CD14-positive monocyte (primary cell): ENCODE results near the gene STMN1. TPM values are rescaled to one million over a fixed set of nuclear protein-coding genes. Genes with fewer than 3 reads are reported as not detected.
A peak's percentile ranks its signal among the peaks of the same experiment; 100 is the strongest.

ENCODE experiments used
- DNase-seq, 3 donors: peaks; one replicate each; pipeline ENCODE4 v3.0.0-alpha.2; 2011 to 2022
- H2AFZ ChIP-seq: 2 replicates; pipeline ENCODE4 v1.6.0; 2012; ENCODE audit warnings: mild to moderate bottlenecking, low read depth, low read length, inconsistent platforms; ENCODE audit not compliant: insufficient read depth, poor library complexity, severe bottlenecking
- H3K27ac ChIP-seq, 2 donors: 1 replicate in 1 of 2; 2 replicates in 1 of 2; pipeline ENCODE4 v1.5.1; 2012 to 2013; ENCODE audit warnings: low read length in 2 of 2, control low read depth in 1 of 2, inconsistent platforms in 1 of 2, low read depth in 1 of 2, mild to moderate bottlenecking in 1 of 2
- H3K27me3 ChIP-seq, 2 donors: one replicate each; pipeline versions ENCODE4 v1.6.0 to v1.6.1; 2011 to 2013; ENCODE audit warnings: low read length in 2 of 2; ENCODE audit not compliant: control insufficient read depth in 2 of 2, insufficient read depth in 2 of 2
- H3K36me3 ChIP-seq, 2 donors: replicated peaks in 1 of 2; 1 replicate in 1 of 2; 2 replicates in 1 of 2; pipeline versions ENCODE4 v1.5.1 to v1.6.1; 2012 to 2013; ENCODE audit warnings: low read length in 2 of 2, control low read depth in 1 of 2, inconsistent platforms in 1 of 2, mild to moderate bottlenecking in 1 of 2; ENCODE audit not compliant: insufficient read depth in 2 of 2, control insufficient read depth in 1 of 2
- H3K4me1 ChIP-seq, 2 donors: 1 replicate in 1 of 2; 2 replicates in 1 of 2; pipeline versions ENCODE4 v1.5.1 to v1.6.1; 2012 to 2013; ENCODE audit warnings: low read length in 2 of 2, control low read depth in 1 of 2, inconsistent platforms in 1 of 2, mild to moderate bottlenecking in 1 of 2, moderate library complexity in 1 of 2; ENCODE audit not compliant: insufficient read depth in 2 of 2, control insufficient read depth in 1 of 2
- H3K4me2 ChIP-seq: replicated peaks from 2 replicates; pipeline ENCODE3; 2012; ENCODE audit warnings: low read length, moderate library complexity, mild to moderate bottlenecking; ENCODE audit not compliant: poor library complexity, severe bottlenecking; ENCODE audit errors: extremely low read depth
- H3K4me3 ChIP-seq, 3 experiments: fragments of 200-600 bp in 1 of 3; sonication (generic) in 1 of 3; replicated peaks in 1 of 3; 1 replicate in 2 of 3; 2 replicates in 1 of 3; pipeline ENCODE4 v1.5.1; 2011 to 2013; ENCODE audit warnings: low read length in 3 of 3, mild to moderate bottlenecking in 3 of 3, control low read depth in 2 of 3, low read depth in 2 of 3, inconsistent platforms in 1 of 3, moderate library complexity in 1 of 3
- H3K79me2 ChIP-seq: 2 replicates; pipeline ENCODE4 v1.6.0; 2012; ENCODE audit warnings: mild to moderate bottlenecking, control low read depth, inconsistent platforms, low read length, moderate library complexity; ENCODE audit not compliant: insufficient read depth
- H3K9ac ChIP-seq: 2 replicates; pipeline ENCODE4 v1.6.0; 2017; ENCODE audit warnings: low read length, mild to moderate bottlenecking; ENCODE audit not compliant: insufficient read depth, poor library complexity, severe bottlenecking
- H3K9me3 ChIP-seq, 2 donors: replicated peaks in 1 of 2; 1 replicate in 1 of 2; 2 replicates in 1 of 2; pipeline versions ENCODE4 v1.5.1 to v1.6.1; 2012 to 2013; ENCODE audit warnings: low read length in 2 of 2, control low read depth in 1 of 2; ENCODE audit not compliant: control insufficient read depth in 1 of 2, insufficient read depth in 1 of 2
- H4K20me1 ChIP-seq: 2 replicates; pipeline ENCODE4 v1.6.0; 2012; ENCODE audit warnings: mild to moderate bottlenecking, low read length, control low read depth, moderate library complexity; ENCODE audit not compliant: insufficient read depth
- H3K27ac Mint-ChIP-seq, 7 donors: one replicate each; pipeline ENCODE4 v1.8.0; 2020; ENCODE audit warnings: mild to moderate bottlenecking in 7 of 7, mixed read lengths in 7 of 7, moderate library complexity in 6 of 7, inconsistent platforms in 2 of 7
- H3K27me3 Mint-ChIP-seq, 3 donors: one replicate each; pipeline ENCODE4 v1.8.0; 2021 to 2022; ENCODE audit warnings: low read depth in 3 of 3, mild to moderate bottlenecking in 3 of 3, mixed read lengths in 3 of 3, moderate library complexity in 3 of 3, inconsistent platforms in 1 of 3
- H3K36me3 Mint-ChIP-seq, 2 donors: one replicate each; pipeline ENCODE4 v1.8.0; 2020; ENCODE audit warnings: mixed read lengths in 2 of 2, inconsistent platforms in 1 of 2, mild to moderate bottlenecking in 1 of 2
- H3K4me1 Mint-ChIP-seq: one replicate; pipeline ENCODE4 v1.8.0; 2020; ENCODE audit warnings: mild to moderate bottlenecking, mixed read lengths
- H3K4me3 Mint-ChIP-seq, 2 donors: one replicate each; pipeline ENCODE4 v1.8.0; 2020; ENCODE audit warnings: mild to moderate bottlenecking in 2 of 2, mixed read lengths in 2 of 2, moderate library complexity in 1 of 2
- H3K9me3 Mint-ChIP-seq, 7 donors: one replicate each; pipeline ENCODE4 v1.8.0; 2020 to 2022; ENCODE audit warnings: mixed read lengths in 7 of 7, mild to moderate bottlenecking in 6 of 7, moderate library complexity in 6 of 7, inconsistent platforms in 2 of 7
- WGBS: methylation state at CpG from one replicate; pipeline ENCODE4 v1.1.5; 2013; ENCODE audit warnings: missing lambda C conversion rate; ENCODE audit not compliant: insufficient coverage; 5-methylcytosine and 5-hydroxymethylcytosine counted together
- intact Hi-C, 2 donors: fragments of 100-400 bp; cut with micrococcal nuclease; formaldehyde crosslinking; loops; one replicate each; pipeline versions ENCODE4 v1.15.0 to v1.15.1; 2023
- polyA plus RNA-seq, 3 donors: library from polyadenylated mRNA; depleted of rRNA in 1 of 3; unstranded in 2 of 3; stranded (reverse) in 1 of 3; fragments of 300-500 nt in 2 of 3; fragments of >200 nt in 1 of 3; fragmentation: Illumina TruSeq in 2 of 3; gene quantifications; 1 replicate in 2 of 3; 2 replicates in 1 of 3; pipeline ENCODE4 v1.2.3, GENCODE V29; 2012 to 2021
- TF ChIP-seq, protein P1 (sequence below): fragments of 200-600 bp; IDR thresholded peaks from one replicate; pipeline ENCODE4 v1.8.0; 2022; ENCODE audit warnings: antibody characterized with exemption, mild to moderate bottlenecking

The STMN1 gene
- polyA plus RNA-seq, 3 donors = 1.5 to 8.1 (median 3.5) TPM

DNA sequence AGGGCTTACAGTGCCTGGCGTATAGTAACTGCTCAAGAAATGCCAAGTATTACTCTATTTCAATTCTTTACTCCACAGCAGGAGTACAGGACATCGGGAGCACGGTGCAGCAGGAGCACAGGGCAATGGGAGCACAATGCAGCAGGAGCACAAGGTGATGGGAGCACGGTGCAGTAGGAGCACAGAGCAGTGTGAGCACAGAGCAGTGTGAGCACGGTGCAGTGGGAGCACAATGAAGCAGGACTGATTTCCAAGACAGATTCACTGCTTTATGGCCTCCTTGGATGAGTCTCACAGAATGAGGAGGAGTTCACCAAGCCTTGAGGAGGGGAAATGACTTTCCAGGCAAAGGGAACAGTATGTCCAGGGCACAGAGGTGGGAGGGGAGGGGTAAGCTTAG, 25.7 kb downstream of the STMN1 start:
- Histone ChIP-seq H3K36me3 (no peaks in the 10 kb centered on the region), H3K4me2 (no peak overlapping the region), H3K27me3 (no peaks in the 10 kb centered on the region), H4K20me1 (no peaks in the 10 kb centered on the region), H3K79me2 (no peaks in the 10 kb centered on the region), H3K27ac (no peak overlapping the region), H3K9ac (no peak overlapping the region), H3K4me1 (peaks cover 9 to 12% of the 10 kb centered on the region in 2 donors), H2AFZ (no peak overlapping the region), H3K4me3 (no peak overlapping the region), H3K9me3 (no peaks in the 10 kb centered on the region)
- TF ChIP-seq, protein P1, sequence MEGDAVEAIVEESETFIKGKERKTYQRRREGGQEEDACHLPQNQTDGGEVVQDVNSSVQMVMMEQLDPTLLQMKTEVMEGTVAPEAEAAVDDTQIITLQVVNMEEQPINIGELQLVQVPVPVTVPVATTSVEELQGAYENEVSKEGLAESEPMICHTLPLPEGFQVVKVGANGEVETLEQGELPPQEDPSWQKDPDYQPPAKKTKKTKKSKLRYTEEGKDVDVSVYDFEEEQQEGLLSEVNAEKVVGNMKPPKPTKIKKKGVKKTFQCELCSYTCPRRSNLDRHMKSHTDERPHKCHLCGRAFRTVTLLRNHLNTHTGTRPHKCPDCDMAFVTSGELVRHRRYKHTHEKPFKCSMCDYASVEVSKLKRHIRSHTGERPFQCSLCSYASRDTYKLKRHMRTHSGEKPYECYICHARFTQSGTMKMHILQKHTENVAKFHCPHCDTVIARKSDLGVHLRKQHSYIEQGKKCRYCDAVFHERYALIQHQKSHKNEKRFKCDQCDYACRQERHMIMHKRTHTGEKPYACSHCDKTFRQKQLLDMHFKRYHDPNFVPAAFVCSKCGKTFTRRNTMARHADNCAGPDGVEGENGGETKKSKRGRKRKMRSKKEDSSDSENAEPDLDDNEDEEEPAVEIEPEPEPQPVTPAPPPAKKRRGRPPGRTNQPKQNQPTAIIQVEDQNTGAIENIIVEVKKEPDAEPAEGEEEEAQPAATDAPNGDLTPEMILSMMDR = no peak
- Mint-ChIP-seq H3K9me3 (peaks cover 0 to 2% (median 0%) of the 10 kb centered on the region in 7 donors), H3K27ac (peak overlapping the region in 1 of 7 donors; percentile 10), H3K4me1 (peaks cover 10% of the 10 kb centered on the region), H3K36me3 (no peaks in the 10 kb centered on the region), H3K4me3 (no peak overlapping the region), H3K27me3 (peaks cover 2 to 8% (median 5%) of the 10 kb centered on the region in 3 donors)
- 96% methylated on average over 5 of the region's 5 CpGs for WGBS
- intact Hi-C loops = no loop called here
- no peak for DNase-seq

DNA sequence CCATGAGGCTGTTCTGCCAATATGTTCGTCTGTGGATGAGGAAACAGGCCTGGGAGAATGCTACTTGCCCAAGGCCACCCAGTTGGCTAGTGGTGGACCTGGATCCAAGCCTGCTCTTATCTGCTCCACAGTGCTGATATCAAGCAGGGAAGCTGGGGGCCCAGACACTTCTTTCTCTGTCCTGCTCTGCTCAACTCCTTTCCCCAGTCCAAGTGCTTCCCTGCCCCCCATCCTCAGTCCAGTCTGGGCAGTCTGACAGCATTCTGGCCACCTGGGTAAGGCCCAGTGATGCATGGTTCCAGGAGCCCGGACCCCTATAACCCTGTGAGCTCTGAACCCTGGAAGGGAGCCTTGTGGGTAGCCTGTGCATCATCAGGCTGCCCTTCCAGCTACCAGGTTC, 26.5 kb downstream of the STMN1 start:
- Mint-ChIP-seq H3K9me3 (peaks cover 0 to 2% (median 0%) of the 10 kb centered on the region in 7 donors), H3K27ac (no peak overlapping the region), H3K4me3 (no peak overlapping the region), H3K36me3 (no peaks in the 10 kb centered on the region), H3K4me1 (peaks cover 14% of the 10 kb centered on the region), H3K27me3 (peaks cover 2 to 8% (median 5%) of the 10 kb centered on the region in 3 donors)
- Histone ChIP-seq H3K36me3 (no peaks in the 10 kb centered on the region), H3K79me2 (peaks cover 3% of the 10 kb centered on the region), H4K20me1 (no peaks in the 10 kb centered on the region), H3K4me1 (peaks cover 13 to 18% of the 10 kb centered on the region in 2 donors), H3K9me3 (no peaks in the 10 kb centered on the region), H3K27me3 (no peaks in the 10 kb centered on the region), H3K27ac (no peak overlapping the region), H3K4me3 (no peak overlapping the region), H2AFZ (no peak overlapping the region), H3K9ac (no peak overlapping the region), H3K4me2 (no peak overlapping the region)
- 86% methylated on average over 2 of the region's 2 CpGs for WGBS
- TF ChIP-seq, protein P1 = no peak
- intact Hi-C loops = no loop called here
- DNase-seq = no peak
